B cell (primary cell): ENCODE data around the gene TTPAL.

Experiments
- CTCF ChIP-seq: fragments of 200-600 bp; IDR thresholded peaks from one replicate; pipeline ENCODE4 v1.8.0; 2022; ENCODE audit warnings: antibody characterized with exemption, mild to moderate bottlenecking
- EZH2 ChIP-seq: IDR thresholded peaks from 2 replicates; pipeline ENCODE4 v1.6.1; 2012; ENCODE audit warnings: borderline replicate concordance, low read depth, mild to moderate bottlenecking, moderate library complexity, low read length; ENCODE audit not compliant: insufficient read depth, poor library complexity, severe bottlenecking

GRCh38 chr20:44475694-44476560 lies at the start of gene TTPAL:
- TF ChIP-seq CTCF, result no peak
- no peak for TF ChIP-seq EZH2
